Measurements from ENCODE around the gene TOLLIP. TPM values are rescaled to one million over a fixed set of nuclear protein-coding genes. Genes with fewer than 3 reads are reported as not detected.

TOLLIP gene
- total and polyA plus RNA-seq, 2 of the 4 experiments (the other 2 are of a cell fraction) = 19.7 to 42.9 TPM

GRCh38 chr11:1271927-1272326 lies 37.5 kb downstream of the TOLLIP start:
- H4K91ac ChIP-seq (ENCODE audit: insufficient read depth, low read depth, low read length) = no peak overlapping the region
- ATAC-seq (ENCODE audit: low read depth) (no peak), DNase-seq (no peak)
- no peak overlapping the region for H3K4me3 ChIP-seq (ENCODE audit: insufficient read depth, low read depth, low read length)
- H3K4me1 ChIP-seq (ENCODE audit: control insufficient read depth, insufficient read depth, low read length) = no peaks in the 10 kb centered on the region
- no peak overlapping the region for H2AFZ ChIP-seq (replicated peaks; ENCODE audit: low read length, poor library complexity)
- no peak overlapping the region for H3K18ac ChIP-seq (ENCODE audit: low read depth, low read length)
- H3K56ac ChIP-seq (ENCODE audit: extremely low read depth, insufficient read depth, low read length) = no peak overlapping the region
- H3K79me1 ChIP-seq (ENCODE audit: low read depth in 1 of 2, low read length in 2 of 2) = no peaks in the 10 kb centered on the region; a peak in 1 of 4 replicates
- H2BK15ac ChIP-seq (ENCODE audit: low read depth, low read length) = no peak overlapping the region
- no peak overlapping the region for H2BK20ac ChIP-seq (ENCODE audit: low read depth, low read length)
- dilution Hi-C loops (cut with HindIII; ENCODE audit: low sequenced_read_pairs, unreplicated experiment) = no loop called here
- ChIA-PET POLR2A (ENCODE audit: unreplicated experiment) (no interaction called here), CTCF (no interaction called here)
- H2AK5ac ChIP-seq (ENCODE audit: low read depth, low read length) = no peak overlapping the region
- H4K8ac ChIP-seq (ENCODE audit: low read depth in 2 of 2, low read length in 2 of 2) = no peak overlapping the region
- 82% methylated on average over 9 of the region's 30 CpGs; no CpG with 5 or more reads in 1 of the 2 experiments for WGBS, 2 experiments (ENCODE audit: extremely low coverage in 2 of 2, insufficient read length in 1 of 2)
- H3K4ac ChIP-seq (ENCODE audit: low read depth, low read length) = no peak overlapping the region
- H2BK120ac ChIP-seq (ENCODE audit: low read depth, low read length) = no peak overlapping the region
- intact Hi-C loops (cut with micrococcal nuclease) = no loop called here
- no TSS peak for BruUV-seq (replicated peaks)
- in situ Hi-C loops (cut with MboI; ENCODE audit: low sequenced_read_pairs) = no loop called here
- no peak overlapping the region for H2AK9ac ChIP-seq (replicated peaks; ENCODE audit: low read depth, low read length, poor library complexity)
- H4K20me1 ChIP-seq (ENCODE audit: insufficient read depth, low read length) = no peaks in the 10 kb centered on the region
- H3K4me2 ChIP-seq (ENCODE audit: low read depth, low read length) = no peak overlapping the region
- H3K23ac ChIP-seq (ENCODE audit: low read depth, low read length) = no peak overlapping the region
- H3K9ac ChIP-seq (ENCODE audit: low read depth, low read length) = no peak overlapping the region
- H3K14ac ChIP-seq (replicated peaks; ENCODE audit: low read depth, low read length) = no peak overlapping the region
- H3K9me1 ChIP-seq (ENCODE audit: insufficient read depth, low read length) = no peaks in the 10 kb centered on the region
- H3K9me3 ChIP-seq (ENCODE audit: control insufficient read depth, insufficient read depth, low read length) = no peaks in the 10 kb centered on the region
- peaks cover 23% of the 10 kb centered on the region for H3K36me3 ChIP-seq (ENCODE audit: control insufficient read depth, insufficient read depth, low read length)
- H4K5ac ChIP-seq (ENCODE audit: low read depth, low read length) = no peak overlapping the region
- H3K27me3 ChIP-seq (ENCODE audit: control insufficient read depth, insufficient read depth, low read length) = no peaks in the 10 kb centered on the region
- TF ChIP-seq POLR2A (IDR thresholded peaks at IDR 0.05; ENCODE audit: low read depth, low read length) = no peak
- no peak for TF ChIP-seq BHLHE40 (IDR thresholded peaks at IDR 0.05; ENCODE audit: low read depth, low read length)
- no peak for TF ChIP-seq RCOR1 (IDR thresholded peaks at IDR 0.05; ENCODE audit: insufficient replicate concordance, low read length)
- TF ChIP-seq RFX5 (IDR thresholded peaks at IDR 0.05; ENCODE audit: low read depth, low read length) = no peak
- no peak for TF ChIP-seq SMC3 (IDR thresholded peaks at IDR 0.05; ENCODE audit: low read depth, low read length)
- TF ChIP-seq, protein P1, sequence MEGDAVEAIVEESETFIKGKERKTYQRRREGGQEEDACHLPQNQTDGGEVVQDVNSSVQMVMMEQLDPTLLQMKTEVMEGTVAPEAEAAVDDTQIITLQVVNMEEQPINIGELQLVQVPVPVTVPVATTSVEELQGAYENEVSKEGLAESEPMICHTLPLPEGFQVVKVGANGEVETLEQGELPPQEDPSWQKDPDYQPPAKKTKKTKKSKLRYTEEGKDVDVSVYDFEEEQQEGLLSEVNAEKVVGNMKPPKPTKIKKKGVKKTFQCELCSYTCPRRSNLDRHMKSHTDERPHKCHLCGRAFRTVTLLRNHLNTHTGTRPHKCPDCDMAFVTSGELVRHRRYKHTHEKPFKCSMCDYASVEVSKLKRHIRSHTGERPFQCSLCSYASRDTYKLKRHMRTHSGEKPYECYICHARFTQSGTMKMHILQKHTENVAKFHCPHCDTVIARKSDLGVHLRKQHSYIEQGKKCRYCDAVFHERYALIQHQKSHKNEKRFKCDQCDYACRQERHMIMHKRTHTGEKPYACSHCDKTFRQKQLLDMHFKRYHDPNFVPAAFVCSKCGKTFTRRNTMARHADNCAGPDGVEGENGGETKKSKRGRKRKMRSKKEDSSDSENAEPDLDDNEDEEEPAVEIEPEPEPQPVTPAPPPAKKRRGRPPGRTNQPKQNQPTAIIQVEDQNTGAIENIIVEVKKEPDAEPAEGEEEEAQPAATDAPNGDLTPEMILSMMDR (conservative IDR thresholded peaks at IDR 0.05; ENCODE audit: low read depth, low read length) = no peak
- TF ChIP-seq, protein P2, sequence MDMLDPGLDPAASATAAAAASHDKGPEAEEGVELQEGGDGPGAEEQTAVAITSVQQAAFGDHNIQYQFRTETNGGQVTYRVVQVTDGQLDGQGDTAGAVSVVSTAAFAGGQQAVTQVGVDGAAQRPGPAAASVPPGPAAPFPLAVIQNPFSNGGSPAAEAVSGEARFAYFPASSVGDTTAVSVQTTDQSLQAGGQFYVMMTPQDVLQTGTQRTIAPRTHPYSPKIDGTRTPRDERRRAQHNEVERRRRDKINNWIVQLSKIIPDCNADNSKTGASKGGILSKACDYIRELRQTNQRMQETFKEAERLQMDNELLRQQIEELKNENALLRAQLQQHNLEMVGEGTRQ (IDR thresholded peaks at IDR 0.05; ENCODE audit: low read depth, low read length) = no peak
- no peak for TF ChIP-seq MAFK (IDR thresholded peaks at IDR 0.05; ENCODE audit: low read depth, low read length)
- no peak overlapping the region for H2BK5ac ChIP-seq (ENCODE audit: low read depth, low read length, poor library complexity, severe bottlenecking)
- no peak overlapping the region for H3K27ac ChIP-seq (ENCODE audit: insufficient read depth, low read length)

Data from IMR-90 (cell line).